ENCODE data around the gene TNPO1. TPM values are rescaled to one million over a fixed set of nuclear protein-coding genes. Genes with fewer than 3 reads are reported as not detected.
"Not testable (repeated sequence)": the region's sequence is repeated elsewhere in the genome, so short reads cannot be mapped to it uniquely, and the experiment has no call there.

TNPO1 gene
- total RNA-seq, 3 donors from 2014 or later (not counting 1 experiment from before 2014, with no cell fraction given): 64.9 to 98.3 (median 97.6) TPM

GRCh38 chr5:72785801-72786200 is 30.7 kb upstream of the TNPO1 start:
- intact Hi-C loops (cut with micrococcal nuclease): no loop called here
- H3K9me3 ChIP-seq (ENCODE audit: control insufficient read depth, insufficient read depth, low read length): no peaks in the 10 kb centered on the region
- no peak overlapping the region for H3K27ac Mint-ChIP-seq
- no peak for DNase-seq
- H3K36me3 ChIP-seq (ENCODE audit: control insufficient read depth, insufficient read depth, low read length): no peaks in the 10 kb centered on the region
- H3K9me3 Mint-ChIP-seq: no peaks in the 10 kb centered on the region
- H3K27me3 ChIP-seq (ENCODE audit: control insufficient read depth, insufficient read depth, low read length): peaks cover 2% of the 10 kb centered on the region
- no peak overlapping the region for H3K4me3 ChIP-seq (ENCODE audit: low read length)
- ATAC-seq: no peak
- H3K4me1 ChIP-seq (ENCODE audit: control insufficient read depth, insufficient read depth, low read length): no peaks in the 10 kb centered on the region
- H3K27me3 Mint-ChIP-seq (ENCODE audit: low read depth in 2 of 2): peaks cover 3 to 8% of the 10 kb centered on the region in 2 donors
- H3K36me3 Mint-ChIP-seq: no peaks in the 10 kb centered on the region
- H3K4me3 Mint-ChIP-seq: no peak overlapping the region
- no peak overlapping the region for H3K27ac ChIP-seq (ENCODE audit: low read length)
- no peak for TF ChIP-seq CTCF (IDR thresholded peaks at IDR 0.05)
- H3K4me1 Mint-ChIP-seq: no peaks in the 10 kb centered on the region

- Mint-ChIP-seq H3K36me3 (no peaks in the 10 kb centered on the region), H3K27me3 (ENCODE audit: low read depth in 2 of 2) (peaks cover 3 to 6% of the 10 kb centered on the region in 2 donors), H3K4me1 (no peaks in the 10 kb centered on the region), H3K9me3 (no peaks in the 10 kb centered on the region), H3K4me3 (no peak overlapping the region), H3K27ac (no peak overlapping the region)
- ATAC-seq (no peak), DNase-seq (no peak)
- TF ChIP-seq CTCF (IDR thresholded peaks at IDR 0.05): no peak
- Histone ChIP-seq H3K27ac (ENCODE audit: low read length) (no peak overlapping the region), H3K4me1 (ENCODE audit: control insufficient read depth, insufficient read depth, low read length) (no peaks in the 10 kb centered on the region), H3K4me3 (ENCODE audit: low read length) (no peak overlapping the region), H3K9me3 (ENCODE audit: control insufficient read depth, insufficient read depth, low read length) (no peaks in the 10 kb centered on the region), H3K36me3 (ENCODE audit: control insufficient read depth, insufficient read depth, low read length) (no peaks in the 10 kb centered on the region), H3K27me3 (ENCODE audit: control insufficient read depth, insufficient read depth, low read length) (peaks cover 2% of the 10 kb centered on the region)
- intact Hi-C loops (cut with micrococcal nuclease): no loop called here
- 100% methylated on average over 1 of the region's 4 CpGs for WGBS (ENCODE audit: insufficient coverage)
Observed at GRCh38 chr5:72786676-72787075, 29.8 kb upstream of the TNPO1 start.

- Histone ChIP-seq H3K4me1 (ENCODE audit: control insufficient read depth, insufficient read depth, low read length) (no peaks in the 10 kb centered on the region), H3K27ac (ENCODE audit: low read length) (no peak overlapping the region), H3K9me3 (ENCODE audit: control insufficient read depth, insufficient read depth, low read length) (no peaks in the 10 kb centered on the region), H3K27me3 (ENCODE audit: control insufficient read depth, insufficient read depth, low read length) (peaks cover 2% of the 10 kb centered on the region), H3K36me3 (ENCODE audit: control insufficient read depth, insufficient read depth, low read length) (no peaks in the 10 kb centered on the region), H3K4me3 (ENCODE audit: low read length) (no peak overlapping the region)
- no peaks in the 10 kb centered on the region for H3K36me3 Mint-ChIP-seq
- no peak for ATAC-seq
- no peaks in the 10 kb centered on the region for H3K9me3 Mint-ChIP-seq
- H3K4me3 Mint-ChIP-seq: no peak overlapping the region
- H3K27ac Mint-ChIP-seq: no peak overlapping the region
- intact Hi-C loops (cut with micrococcal nuclease): no loop called here
- H3K4me1 Mint-ChIP-seq: no peaks in the 10 kb centered on the region
- peaks cover 11 to 17% of the 10 kb centered on the region in 2 donors for H3K27me3 Mint-ChIP-seq (ENCODE audit: low read depth in 2 of 2)
- WGBS (ENCODE audit: insufficient coverage): 93% methylated on average over 3 of the region's 3 CpGs
- DNase-seq: no peak
- no peak for TF ChIP-seq CTCF (IDR thresholded peaks at IDR 0.05)
Observed at GRCh38 chr5:72788866-72789505, 27.5 kb upstream of the TNPO1 start.

- no peaks in the 10 kb centered on the region for H3K36me3 ChIP-seq (ENCODE audit: control insufficient read depth, insufficient read depth, low read length)
- H3K4me3 Mint-ChIP-seq: no peak overlapping the region
- DNase-seq: no peak
- no peak for ATAC-seq
- intact Hi-C loops (cut with micrococcal nuclease): no loop called here
- no peak overlapping the region for H3K4me3 ChIP-seq (ENCODE audit: low read length)
- H3K27me3 Mint-ChIP-seq (ENCODE audit: low read depth in 2 of 2): peaks cover 16 to 19% of the 10 kb centered on the region in 2 donors
- peaks cover 3% of the 10 kb centered on the region for H3K27me3 ChIP-seq (ENCODE audit: control insufficient read depth, insufficient read depth, low read length)
- no peaks in the 10 kb centered on the region for H3K4me1 ChIP-seq (ENCODE audit: control insufficient read depth, insufficient read depth, low read length)
- no peak overlapping the region for H3K27ac Mint-ChIP-seq
- no peaks in the 10 kb centered on the region for H3K4me1 Mint-ChIP-seq
- no peak overlapping the region for H3K27ac ChIP-seq (ENCODE audit: low read length)
- TF ChIP-seq CTCF (IDR thresholded peaks at IDR 0.05): no peak
- H3K36me3 Mint-ChIP-seq: no peaks in the 10 kb centered on the region
- no peaks in the 10 kb centered on the region for H3K9me3 Mint-ChIP-seq
- WGBS (ENCODE audit: insufficient coverage): 80% methylated on average over 1 of the region's 1 CpG
- no peaks in the 10 kb centered on the region for H3K9me3 ChIP-seq (ENCODE audit: control insufficient read depth, insufficient read depth, low read length)
Observed at GRCh38 chr5:72790186-72790585, 26.3 kb upstream of the TNPO1 start.

GRCh38 chr5:72792662-72793061 is 23.8 kb upstream of the TNPO1 start:
- WGBS (ENCODE audit: insufficient coverage): 93% methylated on average over 4 of the region's 5 CpGs

More at GRCh38 chr5:72792662-72793061, 23.8 kb upstream of the TNPO1 start:
- DNase-seq; H3K27me3 ChIP-seq (ENCODE audit: control insufficient read depth, insufficient read depth, low read length); H3K9me3 Mint-ChIP-seq; H3K4me3 Mint-ChIP-seq; H3K36me3 Mint-ChIP-seq; H3K27ac Mint-ChIP-seq; H3K36me3 ChIP-seq (ENCODE audit: control insufficient read depth, insufficient read depth, low read length); H3K27ac ChIP-seq (ENCODE audit: low read length); H3K4me1 Mint-ChIP-seq; H3K4me1 ChIP-seq (ENCODE audit: control insufficient read depth, insufficient read depth, low read length); intact Hi-C loops (cut with micrococcal nuclease); H3K9me3 ChIP-seq (ENCODE audit: control insufficient read depth, insufficient read depth, low read length); ATAC-seq; H3K4me3 ChIP-seq (ENCODE audit: low read length): not testable (repeated sequence)
- peaks cover 18 to 31% of the 10 kb centered on the region in 2 donors for H3K27me3 Mint-ChIP-seq (ENCODE audit: low read depth in 2 of 2)

Data from natural killer cell (primary cell).